ENCODE data around the gene RXFP4. TPM values are rescaled to one million over a fixed set of nuclear protein-coding genes. Genes with fewer than 3 reads are reported as not detected.

Gene RXFP4
- total RNA-seq, 4 donors from 2014 or later: not detected

DNA sequence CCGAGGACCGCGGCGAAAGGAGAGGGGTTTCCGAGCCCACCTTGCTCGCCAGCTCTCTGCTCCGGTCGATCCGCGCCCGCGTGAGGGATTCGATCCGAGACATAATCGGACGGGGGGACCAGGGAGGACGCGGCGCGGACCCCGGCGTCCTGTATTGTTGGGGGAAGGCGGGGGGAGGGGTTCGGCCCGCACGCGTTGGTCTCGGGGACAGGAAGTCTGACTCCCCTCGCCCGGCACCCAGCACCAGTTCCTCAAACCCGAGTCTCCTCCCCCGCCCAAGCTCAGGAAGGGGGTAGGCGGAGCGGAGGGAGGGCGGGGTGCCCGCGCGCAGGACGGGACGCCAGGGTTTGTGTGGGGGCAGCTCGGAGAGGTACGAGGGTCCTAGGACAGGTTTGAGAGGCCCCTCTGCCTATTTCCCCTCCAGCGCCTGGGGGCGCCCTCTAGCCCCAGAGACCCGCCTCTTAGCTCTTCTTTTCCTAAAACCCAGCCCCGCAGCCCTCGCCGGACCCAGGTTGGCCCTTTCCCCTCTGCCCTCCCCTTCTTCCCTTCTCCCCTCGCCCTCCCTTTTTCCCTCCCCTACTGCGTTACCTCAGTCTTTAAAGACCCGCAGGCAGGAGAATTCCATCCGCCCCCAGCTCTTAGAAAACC lies 37.0 kb downstream of the RXFP4 start, which contains the start of gene ARHGEF2:
ARHGEF2 (minus strand) TSS at position 223 of the 648 bp plus-strand sequence; CDS start at position 103, 120 bp downstream.
- peaks cover 0 to 89% (median 69%) of the 10 kb centered on the region in 4 donors for H3K4me1 ChIP-seq
- WGBS, 2 donors: 1 to 2% methylated on average over 24 to 51 of the region's 52 CpGs
- H3K27ac ChIP-seq: peak within 1 kb of the TSS; percentile 90 to 97 (median 94)
- no peaks in the 10 kb centered on the region for H3K36me3 ChIP-seq
- no peaks in the 10 kb centered on the region for H3K27me3 ChIP-seq
- H3K4me3 ChIP-seq: peak within 1 kb of the TSS; percentile 70 to 88 (median 80)
- TF ChIP-seq, protein P1, sequence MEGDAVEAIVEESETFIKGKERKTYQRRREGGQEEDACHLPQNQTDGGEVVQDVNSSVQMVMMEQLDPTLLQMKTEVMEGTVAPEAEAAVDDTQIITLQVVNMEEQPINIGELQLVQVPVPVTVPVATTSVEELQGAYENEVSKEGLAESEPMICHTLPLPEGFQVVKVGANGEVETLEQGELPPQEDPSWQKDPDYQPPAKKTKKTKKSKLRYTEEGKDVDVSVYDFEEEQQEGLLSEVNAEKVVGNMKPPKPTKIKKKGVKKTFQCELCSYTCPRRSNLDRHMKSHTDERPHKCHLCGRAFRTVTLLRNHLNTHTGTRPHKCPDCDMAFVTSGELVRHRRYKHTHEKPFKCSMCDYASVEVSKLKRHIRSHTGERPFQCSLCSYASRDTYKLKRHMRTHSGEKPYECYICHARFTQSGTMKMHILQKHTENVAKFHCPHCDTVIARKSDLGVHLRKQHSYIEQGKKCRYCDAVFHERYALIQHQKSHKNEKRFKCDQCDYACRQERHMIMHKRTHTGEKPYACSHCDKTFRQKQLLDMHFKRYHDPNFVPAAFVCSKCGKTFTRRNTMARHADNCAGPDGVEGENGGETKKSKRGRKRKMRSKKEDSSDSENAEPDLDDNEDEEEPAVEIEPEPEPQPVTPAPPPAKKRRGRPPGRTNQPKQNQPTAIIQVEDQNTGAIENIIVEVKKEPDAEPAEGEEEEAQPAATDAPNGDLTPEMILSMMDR (IDR thresholded peaks at IDR 0.05): peak in 4 of 5 experiments; percentile 15 to 25 (median 18)
- TF ChIP-seq POLR2A (IDR thresholded peaks at IDR 0.05): peak; percentile 49 to 56
- peak in 1 of 2 donors; percentile 62 for TF ChIP-seq EP300 (IDR thresholded peaks at IDR 0.05)
- no peaks in the 10 kb centered on the region for H3K9me3 ChIP-seq
- peak; percentile 75 to 77 for DNase-seq (ENCODE audit: low spot score in 2 of 2)

DNA sequence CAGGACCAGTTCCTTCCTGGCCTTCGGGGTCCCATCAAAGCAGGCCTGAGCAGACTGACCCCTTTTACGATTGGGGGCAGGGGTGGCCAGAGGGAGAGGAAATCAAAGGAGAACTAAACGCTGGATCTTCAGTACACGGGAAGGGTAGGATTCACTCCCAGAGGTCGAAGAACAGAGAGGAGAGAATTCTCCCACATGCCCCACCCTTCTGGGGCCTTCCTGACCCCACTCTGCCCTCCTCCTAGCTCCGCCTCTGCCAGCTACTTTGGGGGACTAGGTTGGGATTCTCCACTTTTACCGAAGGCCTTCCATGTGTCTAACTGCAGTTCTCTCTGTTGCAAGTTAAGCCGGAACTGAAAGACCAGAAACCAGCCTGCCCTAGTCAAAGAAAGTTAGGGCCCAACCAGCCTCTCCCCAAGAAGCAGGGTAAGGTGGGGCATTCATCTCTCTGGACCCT lies 37.6 kb downstream of the RXFP4 start:
- Histone ChIP-seq H3K36me3 (no peaks in the 10 kb centered on the region), H3K27me3 (no peaks in the 10 kb centered on the region), H3K4me1 (peaks cover 0 to 89% (median 71%) of the 10 kb centered on the region in 4 donors), H3K4me3 (peak overlapping the region; percentile 70 to 88 (median 80)), H3K9me3 (no peaks in the 10 kb centered on the region), H3K27ac (peak overlapping the region; percentile 90 to 97 (median 94))
- TF ChIP-seq, protein P1 (IDR thresholded peaks at IDR 0.05): no peak
- TF ChIP-seq EP300 (IDR thresholded peaks at IDR 0.05) (no peak), POLR2A (IDR thresholded peaks at IDR 0.05) (no peak)
- no peak for DNase-seq (ENCODE audit: low spot score in 2 of 2)
- 1 to 7% methylated on average over 8 of the region's 8 CpGs for WGBS, 2 donors

DNA sequence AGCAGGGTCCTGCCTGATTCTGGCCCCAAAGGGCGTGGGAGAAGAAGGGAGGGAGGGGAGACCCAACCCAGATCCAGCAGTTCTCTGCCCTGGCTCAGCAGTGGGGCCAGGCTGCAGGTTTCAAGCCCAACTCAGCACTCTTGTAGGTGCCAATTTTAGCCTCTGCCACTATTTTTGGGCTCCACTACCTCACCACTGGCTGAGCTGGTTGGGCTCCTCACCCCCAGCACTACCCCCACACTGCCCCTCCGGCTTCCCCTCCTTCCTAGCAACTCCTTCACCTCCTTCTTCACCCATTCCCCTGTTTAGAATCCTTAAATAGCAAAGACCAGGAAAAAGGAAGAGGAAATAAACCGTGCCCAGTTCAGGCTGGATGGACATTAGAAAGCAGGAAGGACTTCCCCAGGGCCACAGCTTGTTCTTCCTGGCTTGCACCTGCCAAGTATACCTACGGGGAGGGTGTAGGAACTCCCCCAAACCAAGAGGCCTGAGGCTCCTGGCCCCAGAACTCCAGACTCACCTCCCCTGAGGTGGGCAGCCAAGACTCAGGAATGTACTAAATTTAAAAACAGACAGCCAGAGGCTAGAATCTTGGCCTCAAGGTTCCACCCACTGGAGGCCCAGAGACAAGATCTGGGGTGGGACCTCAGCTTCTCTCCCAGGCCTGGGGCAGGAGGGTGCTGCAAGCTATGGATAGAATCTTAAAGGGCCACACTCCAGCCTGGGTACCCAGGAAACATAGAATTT lies 38.3 kb downstream of the RXFP4 start:
- H3K27me3 ChIP-seq: no peaks in the 10 kb centered on the region
- no peak for TF ChIP-seq EP300 (IDR thresholded peaks at IDR 0.05)
- no peak for TF ChIP-seq POLR2A (IDR thresholded peaks at IDR 0.05)
- TF ChIP-seq, protein P1 (IDR thresholded peaks at IDR 0.05): no peak
- H3K4me1 ChIP-seq: peaks cover 0 to 89% (median 68%) of the 10 kb centered on the region in 4 donors
- WGBS, 2 donors: 20 to 23% methylated on average over 4 of the region's 4 CpGs
- peak overlapping the region; percentile 90 to 97 (median 94) for H3K27ac ChIP-seq
- H3K36me3 ChIP-seq: no peaks in the 10 kb centered on the region
- DNase-seq (ENCODE audit: low spot score in 2 of 2): no peak
- peak overlapping the region; percentile 70 to 88 (median 80) for H3K4me3 ChIP-seq
- no peaks in the 10 kb centered on the region for H3K9me3 ChIP-seq

DNA sequence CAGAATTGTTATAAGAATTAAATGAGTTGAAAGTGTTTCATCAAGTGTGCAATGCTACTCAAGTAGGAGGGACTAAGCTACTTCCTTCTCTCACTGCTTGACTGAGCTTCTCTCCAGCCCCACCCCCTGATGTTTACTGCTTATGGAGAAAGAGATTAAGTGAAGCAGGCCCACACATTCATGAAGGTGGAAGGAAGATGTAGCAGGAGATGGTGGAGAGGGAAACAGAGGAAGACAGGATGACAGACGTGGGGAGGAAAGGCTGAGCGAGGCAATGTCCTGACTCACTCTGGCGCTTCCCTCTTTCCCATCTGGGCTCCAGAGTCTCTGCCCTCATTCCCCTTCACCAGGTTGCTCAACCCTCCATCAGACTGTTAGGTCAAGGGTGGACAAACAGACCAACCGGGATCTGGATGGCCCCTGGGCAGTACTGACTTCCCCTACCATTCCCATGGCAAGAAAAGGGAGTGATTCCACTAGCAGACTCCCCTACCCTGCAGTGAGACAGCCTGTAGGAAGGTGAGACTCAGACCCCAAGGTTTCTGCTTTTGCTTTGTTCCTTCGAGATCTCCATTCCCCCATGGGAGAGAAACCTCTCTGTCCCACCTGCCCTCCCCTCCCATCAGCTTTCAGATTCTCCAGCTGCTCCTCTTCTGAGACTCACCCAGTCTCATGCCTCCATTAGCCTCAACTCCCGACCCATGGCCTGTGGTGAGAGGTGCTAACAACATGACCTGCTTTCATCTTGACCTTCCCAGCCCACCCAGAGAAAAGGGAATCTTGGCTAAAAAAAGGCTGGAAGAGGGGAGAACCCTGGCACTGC lies 40.0 kb downstream of the RXFP4 start:
- Histone ChIP-seq H3K27me3 (no peaks in the 10 kb centered on the region), H3K9me3 (no peaks in the 10 kb centered on the region), H3K4me1 (peaks cover 0 to 73% (median 55%) of the 10 kb centered on the region in 4 donors), H3K36me3 (no peaks in the 10 kb centered on the region), H3K4me3 (peak overlapping the region in 2 of 4 donors; percentile 15 to 24), H3K27ac (peak overlapping the region; percentile 90 to 97 (median 94))
- peak in 1 of 2 donors; percentile 21 for TF ChIP-seq EP300 (IDR thresholded peaks at IDR 0.05)
- TF ChIP-seq, protein P1 (IDR thresholded peaks at IDR 0.05): no peak
- 47 to 49% methylated on average over 6 of the region's 6 CpGs for WGBS, 2 donors
- no peak for DNase-seq (ENCODE audit: low spot score in 2 of 2)
